SK-N-SH (cell line): ENCODE results near the gene IGSF23. TPM values are rescaled to one million over a fixed set of nuclear protein-coding genes. Genes with fewer than 3 reads are reported as not detected.

Experiments used
- CTCF ChIA-PET: fragments of 300-600, 350-600 bp; formaldehyde crosslinking; extraction: SDS; loops from one replicate; lab custom pipeline; 2021; lab: Yijun Ruan, JAX
- POLR2A ChIA-PET: fragments of 350-600 bp; sonication (Branson Sonifier 250); formaldehyde crosslinking; extraction: SDS; loops from one replicate; lab custom pipeline; 2020; ENCODE audit warnings: antibody characterized with exemption, inconsistent platforms; lab: Yijun Ruan, JAX
- DNase-seq: peaks from one replicate; pipeline ENCODE4 v3.0.0; 2012
- H2AFZ ChIP-seq: fragments of 200-600 bp; sonication (generic); 2 replicates; pipeline ENCODE4 v1.8.1; 2016; ENCODE audit warnings: antibody characterized with exemption, mild to moderate bottlenecking, low read depth
- H3F3A ChIP-seq: fragments of 200-600 bp; sonication (generic); replicated peaks from 2 replicates; pipeline ENCODE3; 2016; ENCODE audit warnings: antibody characterized with exemption, mild to moderate bottlenecking; ENCODE audit not compliant: insufficient read depth
- H3K27ac ChIP-seq, 2 experiments: fragments of 200-500 bp in 1 of 2; fragments of 200-600 bp in 1 of 2; sonication (Bioruptor generic) in 1 of 2; sonication (generic), shearing (Covaris generic) in 1 of 2; 2 replicates each; pipeline versions ENCODE4 v1.5.1 to v1.6.1; 2014 to 2016; ENCODE audit warnings: low read depth in 2 of 2, inconsistent platforms in 1 of 2, low read length in 1 of 2, mild to moderate bottlenecking in 1 of 2, mixed read lengths in 1 of 2
- H3K27me3 ChIP-seq: fragments of 200-600 bp; sonication (generic), shearing (Covaris generic); 2 replicates; pipeline ENCODE4 v1.6.1; 2016; ENCODE audit warnings: mixed run types; ENCODE audit not compliant: insufficient read depth
- H3K36me3 ChIP-seq, 2 experiments: fragments of 200-500 bp in 1 of 2; fragments of 200-600 bp in 1 of 2; sonication (Bioruptor generic) in 1 of 2; sonication (generic) in 1 of 2; replicated peaks in 1 of 2; 2 replicates each; pipeline versions ENCODE3 to v1.5.1; 2014 to 2016; ENCODE audit warnings: low read length in 1 of 2, mild to moderate bottlenecking in 1 of 2; ENCODE audit not compliant: insufficient read depth in 2 of 2, control insufficient read depth in 1 of 2
- H3K4me1 ChIP-seq, 2 experiments: fragments of 200-500 bp in 1 of 2; fragments of 200-600 bp in 1 of 2; sonication (Bioruptor generic) in 1 of 2; sonication (generic), shearing (Covaris generic) in 1 of 2; 2 replicates each; pipeline versions ENCODE4 v1.5.1 to v1.6.1; 2014 to 2016; ENCODE audit warnings: low read depth in 1 of 2, low read length in 1 of 2, mixed run types in 1 of 2; ENCODE audit not compliant: insufficient read depth in 2 of 2, control insufficient read depth in 1 of 2
- H3K4me2 ChIP-seq: fragments of 200-600 bp; sonication (generic), shearing (Covaris generic); 2 replicates; pipeline ENCODE4 v1.6.1; 2017; ENCODE audit warnings: mixed run types
- H3K4me3 ChIP-seq, 2 experiments: fragments of 200-500 bp in 1 of 2; fragments of 200-600 bp in 1 of 2; sonication (Bioruptor generic) in 1 of 2; sonication (generic), shearing (Covaris generic) in 1 of 2; 2 replicates each; pipeline versions ENCODE4 v1.5.1 to v1.8.1; 2014 to 2016; ENCODE audit warnings: low read depth in 2 of 2, inconsistent platforms in 1 of 2, low read length in 1 of 2, mild to moderate bottlenecking in 1 of 2, mixed read lengths in 1 of 2, moderate library complexity in 1 of 2
- H3K79me2 ChIP-seq: fragments of 200-600 bp; sonication (generic); 2 replicates; pipeline ENCODE4 v1.8.1; 2017; ENCODE audit warnings: mild to moderate bottlenecking; ENCODE audit not compliant: insufficient read depth
- H3K9ac ChIP-seq: fragments of 200-600 bp; sonication (generic); 2 replicates; pipeline ENCODE4 v1.6.1; 2017; ENCODE audit warnings: mixed run types
- H3K9me2 ChIP-seq: fragments of 200-600 bp; sonication (generic); 2 replicates; pipeline ENCODE4 v1.6.1; 2017; ENCODE audit warnings: mixed run types
- H3K9me3 ChIP-seq: fragments of 200-600 bp; sonication (generic); 2 replicates; pipeline ENCODE4 v1.6.1; 2017; ENCODE audit warnings: mixed run types, mild to moderate bottlenecking, moderate library complexity
- H4K20me1 ChIP-seq: fragments of 200-600 bp; sonication (generic); 2 replicates; pipeline ENCODE4 v1.6.1; 2017; ENCODE audit warnings: mild to moderate bottlenecking, mixed run types; ENCODE audit not compliant: insufficient read depth
- EP300 ChIP-seq, 2 experiments: IDR thresholded peaks; 2 replicates each; pipeline versions ENCODE4 v1.4.0 to v1.6.1; 2012; ENCODE audit warnings: borderline replicate concordance in 1 of 2, low read depth in 1 of 2, low read length in 1 of 2
- FOXJ3 ChIP-seq: sonication (generic); formaldehyde crosslinking; IDR thresholded peaks from 2 replicates; pipeline ENCODE4 v1.5.1; 2020; ENCODE audit warnings: mild to moderate bottlenecking, missing genetic modification reagents
- GATA2 ChIP-seq: sonication (generic); formaldehyde crosslinking; IDR thresholded peaks from 2 replicates; pipeline ENCODE4 v1.5.0; 2020; ENCODE audit warnings: mild to moderate bottlenecking, missing genetic modification reagents
- MAX ChIP-seq: IDR thresholded peaks from 2 replicates; pipeline ENCODE4 v1.4.0; 2012; ENCODE audit warnings: low read depth
- MXI1 ChIP-seq: IDR thresholded peaks from 2 replicates; pipeline ENCODE4 v1.6.1; 2012; ENCODE audit warnings: mild to moderate bottlenecking, low read depth, low read length, improper control_type of control experiment
- NFIC ChIP-seq: IDR thresholded peaks from 2 replicates; pipeline ENCODE4 v1.4.0; 2012; ENCODE audit warnings: borderline replicate concordance
- NRF1 ChIP-seq: IDR thresholded peaks from 2 replicates; pipeline ENCODE4 v1.6.1; 2012; ENCODE audit warnings: low read depth, mild to moderate bottlenecking, low read length
- PBX3 ChIP-seq: IDR thresholded peaks from 2 replicates; pipeline ENCODE4; 2012
- POLR2AphosphoS5 ChIP-seq: IDR thresholded peaks from 2 replicates; pipeline ENCODE4 v1.6.1; 2012; ENCODE audit warnings: low read depth, low read length
- RAD21 ChIP-seq: IDR thresholded peaks from 2 replicates; pipeline ENCODE4 v1.6.1; 2012; ENCODE audit warnings: mild to moderate bottlenecking, low read length
- RXRA ChIP-seq: IDR thresholded peaks from 2 replicates; pipeline ENCODE4 v1.4.0; 2012; ENCODE audit warnings: low read depth, mild to moderate bottlenecking, borderline replicate concordance
- SIN3A ChIP-seq: IDR thresholded peaks from 2 replicates; pipeline ENCODE4 v1.6.1; 2012; ENCODE audit warnings: low read depth, mild to moderate bottlenecking, low read length, moderate library complexity, borderline replicate concordance
- SMC3 ChIP-seq: IDR thresholded peaks from 2 replicates; pipeline ENCODE4 v1.6.1; 2012; ENCODE audit warnings: low read depth, low read length, improper control_type of control experiment
- TAF1 ChIP-seq: IDR thresholded peaks from 2 replicates; pipeline ENCODE4 v1.6.1; 2012; ENCODE audit warnings: low read depth, mild to moderate bottlenecking, low read length, moderate library complexity, borderline replicate concordance
- TCF12 ChIP-seq: IDR thresholded peaks from 2 replicates; pipeline ENCODE4 v1.4.0; 2012
- TEAD4 ChIP-seq: IDR thresholded peaks from 2 replicates; pipeline ENCODE4 v1.4.0; 2012; ENCODE audit warnings: mild to moderate bottlenecking, borderline replicate concordance; ENCODE audit not compliant: insufficient read depth
- USF2 ChIP-seq: fragments of 150-350 bp; IDR thresholded peaks from 2 replicates; pipeline ENCODE4 v1.6.1; 2017; ENCODE audit warnings: antibody characterized with exemption, low read length, low read depth, borderline replicate concordance
- YY1 ChIP-seq: IDR thresholded peaks from 2 replicates; pipeline ENCODE4 v1.4.0; 2012; ENCODE audit warnings: low read depth, mild to moderate bottlenecking
- WGBS: methylation state at CpG from one replicate; pipeline ENCODE4 v1.1.6; 2017; ENCODE audit warnings: low lambda C conversion rate; 5-methylcytosine and 5-hydroxymethylcytosine counted together
- polyA plus RNA-seq, 3 experiments: library from polyadenylated mRNA; depleted of rRNA; stranded (reverse); fragments of >200 nt; gene quantifications; 2 replicates each; pipeline ENCODE4 v1.2.3, GENCODE V29; 2012

Gene IGSF23
- polyA plus RNA-seq, 1 of the 3 experiments (the other 2 are of a cell fraction) = 0.08 TPM

- no peaks in the 10 kb centered on the region for H3K79me2 ChIP-seq
- H3K4me1 ChIP-seq = 0 out of 4 replicates have a peak, but pooled peaks cover 0 to 11% of the 10 kb centered on the region in 2 experiments
- H4K20me1 ChIP-seq = no peaks in the 10 kb centered on the region
- H3K4me3 ChIP-seq = no peak overlapping the region
- DNase-seq = no peak
- H2AFZ ChIP-seq = no peak overlapping the region; the same call in 1 of the 2 replicates
- H3K27me3 ChIP-seq = no peaks in the 10 kb centered on the region
- H3F3A ChIP-seq = peaks cover 20% of the 10 kb centered on the region
- CTCF ChIA-PET = interaction anchor here (1.3 to 1.8 kb wide), 3 partner anchors 13 to 52 kb away, joined by 3 to 5 read pairs (median 5); no protein-coding TSS in a partner anchor
- TF ChIP-seq TCF12 (no peak), YY1 (no peak), MAX (no peak), RAD21 (no peak), USF2 (no peak), EP300 (IDR thresholded peaks at IDR 0.05; ENCODE audit: borderline replicate concordance in 1 of 2, low read depth in 1 of 2, low read length in 1 of 2) (no peak), RXRA (no peak), MXI1 (no peak), POLR2AphosphoS5 (no peak), PBX3 (no peak), FOXJ3 (CRISPR knock-in tag) (no peak), TAF1 (no peak), TEAD4 (no peak), SIN3A (no peak), SMC3 (no peak), NRF1 (no peak), GATA2 (CRISPR knock-in tag) (no peak)
- TF ChIP-seq, all 33 proteins: peak for 0
- H3K4me2 ChIP-seq = no peak overlapping the region
- no peak overlapping the region for H3K9ac ChIP-seq
- H3K36me3 ChIP-seq = no peaks in the 10 kb centered on the region
- POLR2A ChIA-PET = no interaction called here
- no peaks in the 10 kb centered on the region for H3K9me3 ChIP-seq
- peak overlapping the region in 1 of 2 experiments; percentile 20; a peak in 1 of 4 replicates for H3K27ac ChIP-seq
- H3K9me2 ChIP-seq = no peaks in the 10 kb centered on the region
- 55% methylated on average over 5 of the region's 5 CpGs for WGBS
These were observed 9.7 kb downstream of the IGSF23 start for GRCh38 chr19:44623080-44623479.

GRCh38 chr19:44623626-44624025 is 10.3 kb downstream of the IGSF23 start:
- Histone ChIP-seq H3K9ac (no peak overlapping the region), H3K9me3 (no peaks in the 10 kb centered on the region), H3K36me3 (no peaks in the 10 kb centered on the region), H3F3A (peaks cover 20% of the 10 kb centered on the region), H3K27ac (no peak overlapping the region), H3K4me3 (no peak overlapping the region), H2AFZ (no peak overlapping the region), H3K4me1 (0 out of 4 replicates have a peak, but pooled peaks cover 0 to 11% of the 10 kb centered on the region in 2 experiments)
- DNase-seq = no peak
- WGBS = 60% methylated on average over 3 of the region's 4 CpGs
- TF ChIP-seq POLR2AphosphoS5 (no peak), NFIC (no peak), NRF1 (no peak), TAF1 (no peak), GATA2 (CRISPR knock-in tag) (no peak), USF2 (no peak), TCF12 (no peak)
- TF ChIP-seq, all 33 proteins: peak for 0
- Histone ChIP-seq H3K79me2 (no peaks in the 10 kb centered on the region), H3K9me2 (no peaks in the 10 kb centered on the region), H4K20me1 (no peaks in the 10 kb centered on the region), H3K4me2 (no peak overlapping the region), H3K27me3 (no peaks in the 10 kb centered on the region)
- ChIA-PET CTCF (interaction anchor here (1.3 to 1.5 kb wide), 2 partner anchors 14 to 53 kb away, joined by 3 to 5 read pairs; no protein-coding TSS in a partner anchor), POLR2A (no interaction called here)
